ENCODE results near the gene ADAM23. TPM values are rescaled to one million over a fixed set of nuclear protein-coding genes. Genes with fewer than 3 reads are reported as not detected.

Gene ADAM23
- total and polyA plus RNA-seq, 2 experiments from 2014 or later: 2.8 to 3.3 TPM

DNA sequence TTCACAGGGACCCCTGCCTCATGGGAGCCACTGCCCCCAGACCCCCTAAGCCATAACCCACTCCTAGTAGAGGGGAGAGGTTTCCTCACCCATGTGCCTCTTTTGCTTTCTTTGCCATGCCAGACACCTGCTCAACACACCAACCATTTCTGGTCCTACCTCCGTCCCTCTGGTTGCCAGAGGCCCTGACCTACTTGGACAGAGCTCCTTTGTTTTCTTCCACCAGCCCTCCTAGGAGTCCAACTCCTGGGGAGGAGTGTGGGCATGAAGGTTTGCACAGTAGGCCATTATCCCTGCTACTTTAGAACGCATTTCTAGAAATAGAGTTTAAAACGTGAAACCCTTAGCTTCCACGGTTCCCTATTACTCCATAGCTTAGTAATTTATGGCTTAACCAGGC is 122.3 kb downstream of the ADAM23 start:
- DNase-seq (ENCODE audit: low spot score): no peak
- no peaks in the 10 kb centered on the region for H3K79me2 ChIP-seq
- H3K27me3 ChIP-seq: no peaks in the 10 kb centered on the region
- no peaks in the 10 kb centered on the region for H3K4me1 ChIP-seq (ENCODE audit: insufficient read depth)
- H3K27ac ChIP-seq: no peak overlapping the region
- no peaks in the 10 kb centered on the region for H3K9me2 ChIP-seq (replicated peaks; ENCODE audit: insufficient read depth)
- H2AFZ ChIP-seq: no peak overlapping the region
- no peaks in the 10 kb centered on the region for H3K9me3 ChIP-seq (ENCODE audit: low read depth)
- WGBS (ENCODE audit: low lambda C conversion rate, missing lambda C conversion rate): 84% methylated on average over 4 of the region's 4 CpGs
- no peaks in the 10 kb centered on the region for H4K20me1 ChIP-seq (ENCODE audit: insufficient read depth, poor library complexity, severe bottlenecking)
- no peak for TF ChIP-seq EZH2 (IDR thresholded peaks at IDR 0.05; ENCODE audit: borderline replicate concordance)
- no peak overlapping the region for H3K4me2 ChIP-seq
- H3K4me3 ChIP-seq: no peak overlapping the region
- no peaks in the 10 kb centered on the region for H3K36me3 ChIP-seq (replicated peaks; ENCODE audit: insufficient read depth, low read depth)

DNA sequence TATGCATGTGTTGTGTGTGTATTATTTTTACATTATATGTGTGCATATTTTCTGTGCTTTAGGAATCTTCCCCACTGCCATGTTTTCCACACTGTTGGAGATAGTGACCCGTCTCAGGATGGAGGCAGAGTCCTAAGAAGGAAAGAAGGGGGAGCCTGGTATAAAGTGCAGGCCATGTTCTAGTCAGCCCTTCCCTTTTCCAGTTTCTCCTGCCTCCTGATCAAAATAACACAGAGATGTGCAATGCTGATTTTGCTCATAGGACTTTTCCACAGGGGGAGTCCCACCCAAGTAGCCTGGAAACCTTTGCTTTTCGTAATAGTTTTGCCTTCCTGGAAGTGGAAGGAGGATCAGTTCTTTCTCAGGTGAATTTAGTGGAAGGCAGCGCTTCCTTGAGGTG is 126.1 kb downstream of the ADAM23 start:
- DNase-seq (ENCODE audit: low spot score): no peak
- Histone ChIP-seq H4K20me1 (ENCODE audit: insufficient read depth, poor library complexity, severe bottlenecking) (no peaks in the 10 kb centered on the region), H3K27ac (no peak overlapping the region), H3K9me3 (ENCODE audit: low read depth) (no peaks in the 10 kb centered on the region), H3K4me3 (no peak overlapping the region), H3K36me3 (replicated peaks; ENCODE audit: insufficient read depth, low read depth) (no peaks in the 10 kb centered on the region), H3K4me2 (no peak overlapping the region), H3K27me3 (no peaks in the 10 kb centered on the region), H3K9me2 (replicated peaks; ENCODE audit: insufficient read depth) (no peaks in the 10 kb centered on the region), H2AFZ (no peak overlapping the region), H3K79me2 (no peaks in the 10 kb centered on the region), H3K4me1 (ENCODE audit: insufficient read depth) (no peaks in the 10 kb centered on the region)
- TF ChIP-seq EZH2 (IDR thresholded peaks at IDR 0.05; ENCODE audit: borderline replicate concordance) (no peak), EZH2phosphoT487 (IDR thresholded peaks at IDR 0.05; ENCODE audit: low read depth, severe bottlenecking, unreplicated experiment) (no peak)
- TF ChIP-seq, protein P1, sequence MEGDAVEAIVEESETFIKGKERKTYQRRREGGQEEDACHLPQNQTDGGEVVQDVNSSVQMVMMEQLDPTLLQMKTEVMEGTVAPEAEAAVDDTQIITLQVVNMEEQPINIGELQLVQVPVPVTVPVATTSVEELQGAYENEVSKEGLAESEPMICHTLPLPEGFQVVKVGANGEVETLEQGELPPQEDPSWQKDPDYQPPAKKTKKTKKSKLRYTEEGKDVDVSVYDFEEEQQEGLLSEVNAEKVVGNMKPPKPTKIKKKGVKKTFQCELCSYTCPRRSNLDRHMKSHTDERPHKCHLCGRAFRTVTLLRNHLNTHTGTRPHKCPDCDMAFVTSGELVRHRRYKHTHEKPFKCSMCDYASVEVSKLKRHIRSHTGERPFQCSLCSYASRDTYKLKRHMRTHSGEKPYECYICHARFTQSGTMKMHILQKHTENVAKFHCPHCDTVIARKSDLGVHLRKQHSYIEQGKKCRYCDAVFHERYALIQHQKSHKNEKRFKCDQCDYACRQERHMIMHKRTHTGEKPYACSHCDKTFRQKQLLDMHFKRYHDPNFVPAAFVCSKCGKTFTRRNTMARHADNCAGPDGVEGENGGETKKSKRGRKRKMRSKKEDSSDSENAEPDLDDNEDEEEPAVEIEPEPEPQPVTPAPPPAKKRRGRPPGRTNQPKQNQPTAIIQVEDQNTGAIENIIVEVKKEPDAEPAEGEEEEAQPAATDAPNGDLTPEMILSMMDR (IDR thresholded peaks at IDR 0.05; ENCODE audit: poor library complexity): no peak
- 93% methylated on average over 3 of the region's 3 CpGs for WGBS (ENCODE audit: low lambda C conversion rate, missing lambda C conversion rate)

DNA sequence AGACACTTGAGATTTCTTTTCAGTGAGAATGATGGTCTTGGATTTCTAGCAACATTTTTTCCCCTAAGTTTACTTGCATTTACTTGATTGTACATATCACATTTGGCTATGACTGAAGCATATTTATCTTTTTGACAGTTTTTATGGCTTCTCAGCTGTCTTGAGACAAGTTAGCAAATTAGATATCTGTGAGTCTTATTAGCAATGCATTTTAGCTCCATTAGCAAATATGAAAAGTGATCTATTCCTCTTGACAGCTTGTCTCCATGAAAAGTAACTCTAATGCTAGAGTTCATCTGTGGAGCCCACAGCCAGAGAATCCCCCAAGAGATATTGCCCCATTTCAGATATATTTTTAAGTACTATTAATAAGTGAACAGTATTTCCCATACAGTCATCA is 126.9 kb downstream of the ADAM23 start:
- H3K79me2 ChIP-seq: no peaks in the 10 kb centered on the region

DNA sequence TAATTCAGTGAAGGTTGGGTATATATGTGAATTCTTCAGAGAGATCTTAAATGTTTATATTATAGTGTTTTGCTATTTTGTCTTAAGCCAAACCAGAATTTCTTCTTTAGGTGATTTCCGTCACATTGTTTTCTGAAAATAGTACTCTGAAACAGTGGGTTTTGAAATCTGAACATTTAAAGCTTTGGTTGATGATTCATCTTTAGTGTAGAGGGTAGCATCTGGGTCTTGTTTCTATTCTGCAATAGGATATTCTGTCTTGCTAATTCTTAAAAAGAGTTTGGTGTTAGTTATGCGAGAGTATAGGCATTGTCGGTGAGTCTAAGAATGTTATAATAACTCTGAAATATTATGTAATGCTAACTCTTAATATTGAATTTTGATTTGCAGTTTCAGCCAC is 129.4 kb downstream of the ADAM23 start:
- Histone ChIP-seq H4K20me1 (ENCODE audit: insufficient read depth, poor library complexity, severe bottlenecking) (no peaks in the 10 kb centered on the region), H3K9me2 (replicated peaks; ENCODE audit: insufficient read depth) (no peaks in the 10 kb centered on the region), H3K4me2 (no peak overlapping the region), H3K4me1 (ENCODE audit: insufficient read depth) (no peaks in the 10 kb centered on the region), H3K9me3 (ENCODE audit: low read depth) (no peaks in the 10 kb centered on the region), H3K27me3 (no peaks in the 10 kb centered on the region), H3K79me2 (no peaks in the 10 kb centered on the region), H3K36me3 (replicated peaks; ENCODE audit: insufficient read depth, low read depth) (no peaks in the 10 kb centered on the region), H3K4me3 (no peak overlapping the region), H3K27ac (no peak overlapping the region), H2AFZ (no peak overlapping the region)
- no peak for DNase-seq (ENCODE audit: low spot score)
- TF ChIP-seq EZH2phosphoT487 (IDR thresholded peaks at IDR 0.05; ENCODE audit: low read depth, severe bottlenecking, unreplicated experiment) (no peak), EZH2 (IDR thresholded peaks at IDR 0.05; ENCODE audit: borderline replicate concordance) (no peak)
- TF ChIP-seq, protein P1 (IDR thresholded peaks at IDR 0.05; ENCODE audit: poor library complexity): no peak
- 95% methylated on average over 3 of the region's 3 CpGs for WGBS (ENCODE audit: low lambda C conversion rate, missing lambda C conversion rate)

More for the DNA sequence above, 126.9 kb downstream of the ADAM23 start:
- Histone ChIP-seq H3K4me1 (ENCODE audit: insufficient read depth) (no peaks in the 10 kb centered on the region), H2AFZ (no peak overlapping the region), H3K36me3 (replicated peaks; ENCODE audit: insufficient read depth, low read depth) (no peaks in the 10 kb centered on the region), H4K20me1 (ENCODE audit: insufficient read depth, poor library complexity, severe bottlenecking) (no peaks in the 10 kb centered on the region), H3K4me3 (no peak overlapping the region), H3K9me2 (replicated peaks; ENCODE audit: insufficient read depth) (no peaks in the 10 kb centered on the region), H3K4me2 (no peak overlapping the region), H3K9me3 (ENCODE audit: low read depth) (no peaks in the 10 kb centered on the region), H3K27ac (no peak overlapping the region), H3K27me3 (no peaks in the 10 kb centered on the region)
- DNase-seq (ENCODE audit: low spot score): no peak
- TF ChIP-seq EZH2 (IDR thresholded peaks at IDR 0.05; ENCODE audit: borderline replicate concordance): no peak
- TF ChIP-seq, protein P1 (IDR thresholded peaks at IDR 0.05; ENCODE audit: poor library complexity): no peak
- TF ChIP-seq EZH2phosphoT487 (IDR thresholded peaks at IDR 0.05; ENCODE audit: low read depth, severe bottlenecking, unreplicated experiment): no peak
